ENCODE measurements around the gene SPON1. TPM values are rescaled to one million over a fixed set of nuclear protein-coding genes. Genes with fewer than 3 reads are reported as not detected.

The SPON1 gene
- total and polyA plus RNA-seq, 2 experiments from 2014 or later: 2.9 to 6.4 TPM

GRCh38 chr11:13952221-13952620 is 10.3 kb upstream of the SPON1 start:
- H3F3A ChIP-seq (replicated peaks; ENCODE audit: low read depth): no peaks in the 10 kb centered on the region
- ATAC-seq (no peak), DNase-seq (ENCODE audit: low spot score) (no peak)
- no peaks in the 10 kb centered on the region for H3K36me3 ChIP-seq (ENCODE audit: insufficient read depth)
- H4K20me1 ChIP-seq (replicated peaks; ENCODE audit: insufficient read depth): no peaks in the 10 kb centered on the region
- no peaks in the 10 kb centered on the region for H3K9me3 Mint-ChIP-seq
- TF ChIP-seq STAT1 (IDR thresholded peaks at IDR 0.05; ENCODE audit: unreplicated experiment): no peak
- no peak for TF ChIP-seq JUNB (IDR thresholded peaks at IDR 0.05; ENCODE audit: unreplicated experiment)
- no peak for TF ChIP-seq EZH2phosphoT487 (IDR thresholded peaks at IDR 0.05; ENCODE audit: unreplicated experiment)
- no peak for TF ChIP-seq EZH2 (IDR thresholded peaks at IDR 0.05; ENCODE audit: low read depth, unreplicated experiment)
- no peak for TF ChIP-seq ETS1 (IDR thresholded peaks at IDR 0.05)
- no peak for TF ChIP-seq REST (IDR thresholded peaks at IDR 0.05; ENCODE audit: unreplicated experiment)
- TF ChIP-seq, protein P1, sequence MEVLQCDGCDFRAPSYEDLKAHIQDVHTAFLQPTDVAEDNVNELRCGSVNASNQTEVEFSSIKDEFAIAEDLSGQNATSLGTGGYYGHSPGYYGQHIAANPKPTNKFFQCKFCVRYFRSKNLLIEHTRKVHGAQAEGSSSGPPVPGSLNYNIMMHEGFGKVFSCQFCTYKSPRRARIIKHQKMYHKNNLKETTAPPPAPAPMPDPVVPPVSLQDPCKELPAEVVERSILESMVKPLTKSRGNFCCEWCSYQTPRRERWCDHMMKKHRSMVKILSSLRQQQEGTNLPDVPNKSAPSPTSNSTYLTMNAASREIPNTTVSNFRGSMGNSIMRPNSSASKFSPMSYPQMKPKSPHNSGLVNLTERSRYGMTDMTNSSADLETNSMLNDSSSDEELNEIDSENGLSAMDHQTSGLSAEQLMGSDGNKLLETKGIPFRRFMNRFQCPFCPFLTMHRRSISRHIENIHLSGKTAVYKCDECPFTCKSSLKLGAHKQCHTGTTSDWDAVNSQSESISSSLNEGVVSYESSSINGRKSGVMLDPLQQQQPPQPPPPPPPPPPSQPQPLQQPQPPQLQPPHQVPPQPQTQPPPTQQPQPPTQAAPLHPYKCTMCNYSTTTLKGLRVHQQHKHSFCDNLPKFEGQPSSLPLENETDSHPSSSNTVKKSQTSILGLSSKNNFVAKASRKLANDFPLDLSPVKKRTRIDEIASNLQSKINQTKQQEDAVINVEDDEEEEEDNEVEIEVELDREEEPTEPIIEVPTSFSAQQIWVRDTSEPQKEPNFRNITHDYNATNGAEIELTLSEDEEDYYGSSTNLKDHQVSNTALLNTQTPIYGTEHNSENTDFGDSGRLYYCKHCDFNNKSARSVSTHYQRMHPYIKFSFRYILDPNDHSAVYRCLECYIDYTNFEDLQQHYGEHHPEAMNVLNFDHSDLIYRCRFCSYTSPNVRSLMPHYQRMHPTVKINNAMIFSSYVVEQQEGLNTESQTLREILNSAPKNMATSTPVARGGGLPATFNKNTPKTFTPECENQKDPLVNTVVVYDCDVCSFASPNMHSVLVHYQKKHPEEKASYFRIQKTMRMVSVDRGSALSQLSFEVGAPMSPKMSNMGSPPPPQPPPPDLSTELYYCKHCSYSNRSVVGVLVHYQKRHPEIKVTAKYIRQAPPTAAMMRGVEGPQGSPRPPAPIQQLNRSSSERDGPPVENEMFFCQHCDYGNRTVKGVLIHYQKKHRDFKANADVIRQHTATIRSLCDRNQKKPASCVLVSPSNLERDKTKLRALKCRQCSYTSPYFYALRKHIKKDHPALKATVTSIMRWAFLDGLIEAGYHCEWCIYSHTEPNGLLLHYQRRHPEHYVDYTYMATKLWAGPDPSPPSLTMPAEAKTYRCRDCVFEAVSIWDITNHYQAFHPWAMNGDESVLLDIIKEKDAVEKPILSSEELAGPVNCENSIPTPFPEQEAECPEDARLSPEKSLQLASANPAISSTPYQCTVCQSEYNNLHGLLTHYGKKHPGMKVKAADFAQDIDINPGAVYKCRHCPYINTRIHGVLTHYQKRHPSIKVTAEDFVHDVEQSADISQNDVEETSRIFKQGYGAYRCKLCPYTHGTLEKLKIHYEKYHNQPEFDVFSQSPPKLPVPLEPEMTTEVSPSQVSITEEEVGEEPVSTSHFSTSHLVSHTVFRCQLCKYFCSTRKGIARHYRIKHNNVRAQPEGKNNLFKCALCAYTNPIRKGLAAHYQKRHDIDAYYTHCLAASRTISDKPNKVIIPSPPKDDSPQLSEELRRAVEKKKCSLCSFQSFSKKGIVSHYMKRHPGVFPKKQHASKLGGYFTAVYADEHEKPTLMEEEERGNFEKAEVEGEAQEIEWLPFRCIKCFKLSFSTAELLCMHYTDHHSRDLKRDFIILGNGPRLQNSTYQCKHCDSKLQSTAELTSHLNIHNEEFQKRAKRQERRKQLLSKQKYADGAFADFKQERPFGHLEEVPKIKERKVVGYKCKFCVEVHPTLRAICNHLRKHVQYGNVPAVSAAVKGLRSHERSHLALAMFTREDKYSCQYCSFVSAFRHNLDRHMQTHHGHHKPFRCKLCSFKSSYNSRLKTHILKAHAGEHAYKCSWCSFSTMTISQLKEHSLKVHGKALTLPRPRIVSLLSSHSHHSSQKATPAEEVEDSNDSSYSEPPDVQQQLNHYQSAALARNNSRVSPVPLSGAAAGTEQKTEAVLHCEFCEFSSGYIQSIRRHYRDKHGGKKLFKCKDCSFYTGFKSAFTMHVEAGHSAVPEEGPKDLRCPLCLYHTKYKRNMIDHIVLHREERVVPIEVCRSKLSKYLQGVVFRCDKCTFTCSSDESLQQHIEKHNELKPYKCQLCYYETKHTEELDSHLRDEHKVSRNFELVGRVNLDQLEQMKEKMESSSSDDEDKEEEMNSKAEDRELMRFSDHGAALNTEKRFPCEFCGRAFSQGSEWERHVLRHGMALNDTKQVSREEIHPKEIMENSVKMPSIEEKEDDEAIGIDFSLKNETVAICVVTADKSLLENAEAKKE (CRISPR knock-in tag; IDR thresholded peaks at IDR 0.05): no peak
- no peak for TF ChIP-seq CREB1 (CRISPR knock-in tag; IDR thresholded peaks at IDR 0.05; ENCODE audit: low read depth)
- TF ChIP-seq NANOG (IDR thresholded peaks at IDR 0.05; ENCODE audit: borderline replicate concordance): no peak
- no peak for TF ChIP-seq ZNF114 (CRISPR knock-in tag; IDR thresholded peaks at IDR 0.05)
- no peaks in the 10 kb centered on the region for H3K27me3 Mint-ChIP-seq (ENCODE audit: insufficient read depth, low read depth, poor library complexity)
- H3K79me2 ChIP-seq (replicated peaks; ENCODE audit: insufficient read depth): no peaks in the 10 kb centered on the region
- H3K27me3 ChIP-seq (ENCODE audit: insufficient read depth): 0 out of 2 replicates have a peak, but pooled peaks cover 4% of the 10 kb centered on the region
- H3K27ac ChIP-seq (ENCODE audit: low read depth): no peak overlapping the region
- peaks cover 6% of the 10 kb centered on the region for H3K4me1 ChIP-seq (ENCODE audit: insufficient read depth)
- H3K4me3 ChIP-seq: no peak overlapping the region
- no peak overlapping the region for H3K4me3 Mint-ChIP-seq
- H3K4me1 Mint-ChIP-seq: no peaks in the 10 kb centered on the region
- no peaks in the 10 kb centered on the region for H3K36me3 Mint-ChIP-seq (ENCODE audit: low read depth)
- no peak overlapping the region for H3K4me2 ChIP-seq
- H3K9me2 ChIP-seq (ENCODE audit: insufficient read depth): no peaks in the 10 kb centered on the region
- no peak overlapping the region for H2AFZ ChIP-seq
- H3K27ac Mint-ChIP-seq: no peak overlapping the region
